Activated CD4-positive, alpha-beta T cell treated with anti-CD3 and anti-CD28 coated beads, Interleukin-2, amount 10 ng/mL, durations not matched to agents 24 days and 14 days (primary cell): ENCODE measurements around the gene PROX1. TPM values are rescaled to one million over a fixed set of nuclear protein-coding genes. Genes with fewer than 3 reads are reported as not detected.

Experiments
- DNase-seq: peaks from one replicate; pipeline ENCODE4 v3.0.0; 2022
- H3K27ac Mint-ChIP-seq: one replicate; pipeline ENCODE4 v1.8.0; 2022; ENCODE audit warnings: mild to moderate bottlenecking, mixed read lengths
- H3K27me3 Mint-ChIP-seq: one replicate; pipeline ENCODE4 v1.8.0; 2022; ENCODE audit warnings: mixed read lengths
- H3K36me3 Mint-ChIP-seq: one replicate; pipeline ENCODE4 v1.8.0; 2022; ENCODE audit warnings: low read depth, mild to moderate bottlenecking, mixed read lengths
- H3K4me1 Mint-ChIP-seq: one replicate; pipeline ENCODE4 v1.8.0; 2021; ENCODE audit warnings: mixed read lengths
- H3K4me3 Mint-ChIP-seq: one replicate; pipeline ENCODE4 v1.8.0; 2022; ENCODE audit warnings: mild to moderate bottlenecking, moderate library complexity, mixed read lengths
- H3K9me3 Mint-ChIP-seq: one replicate; pipeline ENCODE4 v1.8.0; 2021; ENCODE audit warnings: mixed read lengths
- intact Hi-C: fragments of 100-400 bp; cut with micrococcal nuclease; formaldehyde crosslinking; loops from one replicate; pipeline ENCODE4 v1.15.1; 2023
- total RNA-seq: library from RNA; stranded (reverse); gene quantifications from 2 replicates; pipeline ENCODE4 v1.2.3, GENCODE V29; 2022

The PROX1 gene
- total RNA-seq, 1 donor from 2014 or later: not detected

DNA sequence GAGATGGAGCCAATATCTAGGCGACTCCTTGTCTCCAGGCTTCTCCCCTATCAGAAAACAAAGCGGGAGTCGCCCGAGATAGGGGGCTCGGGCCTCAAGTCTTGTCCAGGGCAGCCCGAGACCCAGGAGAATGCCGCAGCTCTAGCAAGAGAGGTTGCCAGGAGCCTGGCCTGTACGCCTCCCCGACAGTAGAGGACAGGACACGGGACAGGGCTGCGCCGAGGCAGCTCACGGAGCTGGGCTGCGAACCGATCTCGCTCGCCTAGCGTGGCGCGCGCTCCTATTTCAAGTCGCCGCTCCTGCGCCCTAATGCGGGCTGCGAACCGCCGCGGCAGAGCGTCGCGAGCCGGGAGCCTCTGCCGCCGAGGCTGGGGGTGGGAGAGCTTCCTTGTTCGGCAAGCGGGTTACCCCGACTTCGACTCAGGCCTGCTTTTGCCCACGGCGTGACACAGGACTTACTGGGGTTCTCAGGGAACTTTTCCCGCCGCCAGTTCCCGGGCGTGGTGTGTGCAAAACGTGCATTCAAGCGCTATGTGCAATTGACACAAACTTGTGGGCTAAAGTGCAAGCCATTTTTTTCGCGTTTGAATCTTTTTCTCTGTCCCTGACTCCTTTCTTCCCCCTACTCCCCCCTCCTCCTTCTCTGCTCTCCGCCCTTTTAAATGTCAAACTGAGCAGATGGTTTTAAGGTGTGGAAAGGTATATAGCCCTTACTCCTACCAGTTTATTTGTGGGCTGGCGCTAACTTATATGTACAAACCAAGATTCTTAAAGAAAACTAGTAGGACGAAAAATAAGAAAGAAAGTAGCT lies 2.4 kb upstream of the PROX1 start:
- H3K36me3 Mint-ChIP-seq: peaks cover 10% of the 10 kb centered on the region
- intact Hi-C loops: loop anchor here (5.0 kb wide), 1 partner anchor 202 kb away; no protein-coding TSS in a partner anchor
- peak; percentile 65 for DNase-seq
- peaks cover 29% of the 10 kb centered on the region for H3K4me1 Mint-ChIP-seq
- peaks cover 15% of the 10 kb centered on the region for H3K9me3 Mint-ChIP-seq
- peak overlapping the region; percentile 44 for H3K4me3 Mint-ChIP-seq
- H3K27me3 Mint-ChIP-seq: peaks cover 88% of the 10 kb centered on the region
- H3K27ac Mint-ChIP-seq: peak overlapping the region; percentile 75

DNA sequence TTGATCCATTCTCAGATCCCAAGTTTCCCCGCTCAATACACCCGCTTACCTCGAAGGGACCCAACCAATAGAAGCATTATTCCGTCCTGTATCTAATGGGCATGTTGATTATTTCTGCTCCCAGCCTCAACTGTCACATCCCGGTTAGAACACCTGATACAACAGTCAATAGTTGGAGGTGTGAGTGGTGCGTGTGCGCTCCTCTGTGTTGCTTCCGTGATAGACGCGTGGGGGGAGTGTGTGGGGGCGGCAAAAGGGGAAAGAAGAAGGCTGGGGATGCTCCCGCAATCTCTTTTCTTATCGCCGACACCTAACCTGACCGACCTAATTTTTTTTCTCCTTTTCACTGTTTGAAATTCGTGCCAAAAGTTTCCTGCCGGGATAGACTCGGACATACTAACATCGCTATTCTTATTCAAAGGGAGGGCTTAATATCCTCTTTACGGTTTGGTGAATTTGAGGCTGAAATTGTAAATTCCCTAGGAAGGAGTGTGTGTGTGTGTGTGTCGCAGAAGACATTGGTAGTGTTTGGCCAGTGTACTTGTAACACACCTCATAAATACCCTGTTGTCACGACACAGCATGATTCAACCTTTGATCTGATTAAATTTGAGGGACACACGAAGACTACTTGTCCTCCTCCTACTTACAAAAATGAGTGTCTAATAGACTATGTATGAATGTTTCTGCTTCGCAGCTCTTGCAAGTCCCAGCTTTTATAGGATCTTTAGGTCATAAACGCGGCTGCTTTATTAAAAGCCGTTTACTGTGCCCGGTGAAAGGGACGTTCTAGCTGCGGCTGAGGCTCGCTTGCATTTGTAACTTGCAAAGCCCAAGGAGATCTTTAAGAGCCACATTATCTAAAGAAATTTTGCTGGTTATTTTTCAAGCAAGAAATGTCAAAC lies 1.5 kb upstream of the PROX1 start:
- intact Hi-C loops: loop anchor here (5.0 kb wide), 1 partner anchor 201 kb away; no protein-coding TSS in a partner anchor
- DNase-seq: no peak
- Mint-ChIP-seq H3K27ac (peak overlapping the region; percentile 75), H3K4me3 (peak overlapping the region; percentile 44), H3K27me3 (peaks cover 88% of the 10 kb centered on the region), H3K36me3 (peaks cover 10% of the 10 kb centered on the region), H3K4me1 (peaks cover 29% of the 10 kb centered on the region), H3K9me3 (peaks cover 15% of the 10 kb centered on the region)

DNA sequence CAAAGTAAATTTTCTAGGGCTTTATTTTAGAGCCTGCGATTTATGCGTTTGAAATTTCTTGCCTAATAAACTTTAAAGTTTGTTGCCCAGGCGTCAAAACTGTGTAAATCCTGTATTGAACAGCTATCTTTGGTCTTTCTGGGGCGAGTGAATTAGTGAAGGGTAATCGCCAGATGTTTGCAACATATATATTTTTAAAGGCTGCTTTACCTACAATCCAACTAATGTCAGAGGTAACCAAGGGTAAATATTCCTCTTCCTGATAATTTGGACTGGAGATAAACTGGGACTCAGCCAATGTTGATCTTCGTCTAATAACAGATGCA lies 885 bp upstream of the PROX1 start:
- peaks cover 86% of the 10 kb centered on the region for H3K27me3 Mint-ChIP-seq
- peaks cover 15% of the 10 kb centered on the region for H3K9me3 Mint-ChIP-seq
- DNase-seq: no peak
- no peak overlapping the region for H3K27ac Mint-ChIP-seq
- peak overlapping the region; percentile 92 for H3K4me3 Mint-ChIP-seq
- peaks cover 29% of the 10 kb centered on the region for H3K4me1 Mint-ChIP-seq
- peaks cover 10% of the 10 kb centered on the region for H3K36me3 Mint-ChIP-seq
- intact Hi-C loops: loop anchor here (5.0 kb wide), 1 partner anchor 200 kb away; no protein-coding TSS in a partner anchor

DNA sequence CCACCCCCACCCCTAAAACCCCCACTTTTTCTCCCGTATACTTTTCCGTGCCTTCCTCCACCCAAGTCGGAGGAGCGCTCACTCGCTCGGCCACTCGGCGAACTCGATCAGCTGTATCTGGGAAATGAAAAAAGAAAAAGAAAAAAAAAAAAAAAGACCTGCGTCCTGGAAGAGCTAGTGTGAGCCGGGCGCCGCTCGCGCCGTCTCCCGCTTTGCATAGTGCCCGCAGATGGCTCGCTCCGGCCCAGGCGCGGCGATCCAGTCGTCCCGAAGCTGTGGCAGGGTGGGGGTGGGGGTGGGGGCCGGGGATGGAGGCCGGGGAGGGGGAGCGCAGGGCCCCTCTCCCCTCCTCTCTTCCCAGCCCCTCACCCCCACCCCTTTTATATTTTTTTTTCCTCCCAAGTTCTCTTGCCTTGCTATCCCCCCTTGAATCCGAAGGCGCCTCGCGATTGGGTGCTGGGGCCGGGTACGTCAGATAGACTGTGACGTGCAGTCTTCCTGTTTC lies 299 bp upstream of the PROX1 start:
- Mint-ChIP-seq H3K4me1 (peaks cover 29% of the 10 kb centered on the region), H3K27ac (peak overlapping the region; percentile 78), H3K36me3 (peaks cover 8% of the 10 kb centered on the region), H3K9me3 (peaks cover 15% of the 10 kb centered on the region), H3K4me3 (peak overlapping the region; percentile 92), H3K27me3 (peaks cover 86% of the 10 kb centered on the region)
- DNase-seq: peak; percentile 60
- intact Hi-C loops: loop anchor here (5.0 kb wide), 1 partner anchor 200 kb away; no protein-coding TSS in a partner anchor

GRCh38 chr1:213988507-213989001 lies 781 bp downstream of the PROX1 start:
- intact Hi-C loops: loop anchor here (5.0 kb wide), 1 partner anchor 199 kb away; no protein-coding TSS in a partner anchor
- peaks cover 88% of the 10 kb centered on the region for H3K27me3 Mint-ChIP-seq
- H3K4me3 Mint-ChIP-seq: peak overlapping the region; percentile 92
- peaks cover 8% of the 10 kb centered on the region for H3K36me3 Mint-ChIP-seq
- DNase-seq: no peak
- peak overlapping the region; percentile 6 for H3K27ac Mint-ChIP-seq
- peaks cover 29% of the 10 kb centered on the region for H3K4me1 Mint-ChIP-seq
- peaks cover 15% of the 10 kb centered on the region for H3K9me3 Mint-ChIP-seq

DNA sequence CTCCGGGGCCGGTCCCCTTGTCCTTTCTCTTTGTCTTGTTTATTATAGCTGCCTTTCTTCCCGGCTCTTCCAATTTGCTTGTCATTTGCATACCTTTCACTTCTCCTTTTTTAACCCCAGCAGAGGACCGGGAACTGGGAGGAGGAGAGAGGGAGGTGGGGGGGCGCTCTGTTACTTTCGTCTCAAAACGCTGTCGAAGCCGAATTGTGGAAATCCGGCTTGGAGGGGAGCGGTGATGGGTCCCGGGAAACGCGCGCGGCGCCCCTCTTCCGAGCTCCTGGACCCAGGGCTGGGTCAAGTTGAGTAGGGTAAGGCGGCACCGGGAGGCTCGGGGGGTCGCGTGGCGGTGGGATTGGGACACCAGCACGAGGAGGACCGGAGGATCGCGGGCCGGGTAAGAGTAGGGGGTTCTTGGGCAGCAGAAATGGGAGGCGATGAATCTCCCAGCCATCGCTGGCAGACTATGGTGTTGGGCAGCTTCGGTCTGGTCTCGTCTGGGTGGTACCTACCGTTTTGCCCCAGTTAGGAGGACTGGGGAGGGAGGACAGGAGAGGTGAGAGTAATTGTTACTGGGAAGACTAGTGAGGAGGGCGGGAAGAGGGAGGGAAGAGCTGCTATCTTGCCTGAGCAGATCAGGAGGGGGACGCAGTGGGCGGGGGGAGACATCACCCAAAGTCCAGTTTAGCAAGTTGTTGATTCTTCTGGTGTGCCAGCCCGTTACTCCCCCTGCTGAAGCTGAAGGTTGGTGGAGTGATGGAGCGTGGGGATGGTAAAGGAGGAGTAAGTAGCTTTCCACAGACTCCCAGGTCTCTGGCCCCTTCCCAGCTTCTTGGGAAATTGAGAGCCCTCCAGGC lies 1.5 kb downstream of the PROX1 start:
- H3K27ac Mint-ChIP-seq: no peak overlapping the region
- peaks cover 85% of the 10 kb centered on the region for H3K27me3 Mint-ChIP-seq
- H3K4me1 Mint-ChIP-seq: peaks cover 29% of the 10 kb centered on the region
- no peak for DNase-seq
- peaks cover 8% of the 10 kb centered on the region for H3K36me3 Mint-ChIP-seq
- H3K4me3 Mint-ChIP-seq: peak overlapping the region; percentile 92
- intact Hi-C loops: loop anchor here (5.0 kb wide), 1 partner anchor 198 kb away; no protein-coding TSS in a partner anchor
- H3K9me3 Mint-ChIP-seq: peaks cover 15% of the 10 kb centered on the region

- Mint-ChIP-seq H3K4me1 (peaks cover 5% of the 10 kb centered on the region), H3K9me3 (no peaks in the 10 kb centered on the region), H3K4me3 (no peak overlapping the region), H3K36me3 (no peaks in the 10 kb centered on the region), H3K27me3 (peaks cover 48% of the 10 kb centered on the region), H3K27ac (no peak overlapping the region)
- DNase-seq: no peak
- intact Hi-C loops: no loop called here
Measured at GRCh38 chr1:213993929-213994328, 6.2 kb downstream of the PROX1 start.

DNA sequence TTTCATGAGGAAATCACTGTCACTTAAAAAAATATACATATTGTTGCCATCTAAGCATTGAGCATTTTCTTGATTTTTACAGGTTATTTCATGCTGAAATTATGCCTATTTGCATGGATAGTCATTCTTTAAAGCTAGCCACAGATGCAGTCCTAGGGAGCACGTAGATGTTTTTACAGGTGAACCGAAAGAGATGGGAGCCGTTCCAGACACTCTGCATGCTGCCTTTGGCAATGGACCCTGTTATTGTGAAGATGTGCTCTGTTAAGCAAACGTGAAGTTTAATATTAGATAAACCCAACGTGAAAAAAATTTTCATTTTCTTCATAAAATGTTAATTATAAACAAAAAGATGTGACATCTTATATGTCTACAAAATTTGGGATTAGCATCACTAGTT lies 7.1 kb downstream of the PROX1 start:
- no peaks in the 10 kb centered on the region for H3K36me3 Mint-ChIP-seq
- no peaks in the 10 kb centered on the region for H3K9me3 Mint-ChIP-seq
- peaks cover 42% of the 10 kb centered on the region for H3K27me3 Mint-ChIP-seq
- H3K27ac Mint-ChIP-seq: no peak overlapping the region
- no peaks in the 10 kb centered on the region for H3K4me1 Mint-ChIP-seq
- DNase-seq: no peak
- no peak overlapping the region for H3K4me3 Mint-ChIP-seq
- intact Hi-C loops: no loop called here

DNA sequence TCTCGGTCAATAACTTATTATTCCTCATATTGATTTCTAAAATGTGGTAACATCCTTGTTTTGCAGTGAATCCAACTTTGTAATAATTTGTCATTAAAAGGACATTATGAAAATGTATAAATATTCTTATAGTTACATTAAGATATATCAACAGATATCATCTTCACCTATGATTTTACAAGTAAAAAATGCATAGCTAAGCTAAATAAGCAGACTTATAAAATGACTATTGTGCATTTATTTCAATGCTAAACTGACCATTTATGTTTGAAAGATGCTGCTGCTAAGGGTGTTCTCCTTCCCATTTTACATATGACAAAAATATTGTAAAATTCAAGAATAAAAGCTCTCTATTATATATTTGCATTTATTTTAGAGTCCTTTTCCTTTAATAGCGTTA lies 7.8 kb downstream of the PROX1 start:
- Mint-ChIP-seq H3K27me3 (peaks cover 38% of the 10 kb centered on the region), H3K27ac (no peak overlapping the region), H3K9me3 (no peaks in the 10 kb centered on the region), H3K36me3 (no peaks in the 10 kb centered on the region), H3K4me1 (no peaks in the 10 kb centered on the region), H3K4me3 (no peak overlapping the region)
- intact Hi-C loops: no loop called here
- no peak for DNase-seq

DNA sequence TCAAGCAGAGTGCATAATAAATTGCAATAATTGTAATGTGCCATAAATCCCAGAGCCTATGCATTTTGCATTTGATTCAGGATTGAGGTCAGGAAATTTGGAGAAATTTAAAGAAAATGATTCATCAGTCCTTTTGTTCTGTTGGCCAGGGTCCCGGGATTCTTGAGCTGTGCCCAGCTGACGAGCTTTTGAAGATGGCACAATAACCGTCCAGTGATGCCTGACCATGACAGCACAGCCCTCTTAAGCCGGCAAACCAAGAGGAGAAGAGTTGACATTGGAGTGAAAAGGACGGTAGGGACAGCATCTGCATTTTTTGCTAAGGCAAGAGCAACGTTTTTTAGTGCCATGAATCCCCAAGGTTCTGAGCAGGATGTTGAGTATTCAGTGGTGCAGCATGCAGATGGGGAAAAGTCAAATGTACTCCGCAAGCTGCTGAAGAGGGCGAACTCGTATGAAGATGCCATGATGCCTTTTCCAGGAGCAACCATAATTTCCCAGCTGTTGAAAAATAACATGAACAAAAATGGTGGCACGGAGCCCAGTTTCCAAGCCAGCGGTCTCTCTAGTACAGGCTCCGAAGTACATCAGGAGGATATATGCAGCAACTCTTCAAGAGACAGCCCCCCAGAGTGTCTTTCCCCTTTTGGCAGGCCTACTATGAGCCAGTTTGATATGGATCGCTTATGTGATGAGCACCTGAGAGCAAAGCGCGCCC lies 8.7 kb downstream of the PROX1 start:
- Mint-ChIP-seq H3K36me3 (no peaks in the 10 kb centered on the region), H3K4me1 (no peaks in the 10 kb centered on the region), H3K27me3 (peaks cover 31% of the 10 kb centered on the region), H3K9me3 (no peaks in the 10 kb centered on the region), H3K4me3 (no peak overlapping the region), H3K27ac (no peak overlapping the region)
- DNase-seq: no peak
- intact Hi-C loops: no loop called here

GRCh38 chr1:213997038-213997771 lies 9.4 kb downstream of the PROX1 start:
- H3K36me3 Mint-ChIP-seq: no peaks in the 10 kb centered on the region
- no peaks in the 10 kb centered on the region for H3K4me1 Mint-ChIP-seq
- DNase-seq: no peak
- H3K27me3 Mint-ChIP-seq: peaks cover 26% of the 10 kb centered on the region
- no peaks in the 10 kb centered on the region for H3K9me3 Mint-ChIP-seq
- H3K4me3 Mint-ChIP-seq: no peak overlapping the region
- intact Hi-C loops: no loop called here
- H3K27ac Mint-ChIP-seq: no peak overlapping the region

DNA sequence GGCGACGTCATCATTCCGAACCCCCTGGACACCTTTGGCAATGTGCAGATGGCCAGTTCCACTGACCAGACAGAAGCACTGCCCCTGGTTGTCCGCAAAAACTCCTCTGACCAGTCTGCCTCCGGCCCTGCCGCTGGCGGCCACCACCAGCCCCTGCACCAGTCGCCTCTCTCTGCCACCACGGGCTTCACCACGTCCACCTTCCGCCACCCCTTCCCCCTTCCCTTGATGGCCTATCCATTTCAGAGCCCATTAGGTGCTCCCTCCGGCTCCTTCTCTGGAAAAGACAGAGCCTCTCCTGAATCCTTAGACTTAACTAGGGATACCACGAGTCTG lies 10.0 kb downstream of the PROX1 start:
- no peak overlapping the region for H3K4me3 Mint-ChIP-seq
- intact Hi-C loops: no loop called here
- peaks cover 23% of the 10 kb centered on the region for H3K27me3 Mint-ChIP-seq
- no peaks in the 10 kb centered on the region for H3K9me3 Mint-ChIP-seq
- no peaks in the 10 kb centered on the region for H3K36me3 Mint-ChIP-seq
- DNase-seq: no peak
- H3K4me1 Mint-ChIP-seq: no peaks in the 10 kb centered on the region
- no peak overlapping the region for H3K27ac Mint-ChIP-seq
